ENCODE results near the gene SERP1.

The SERP1 gene

DNA sequence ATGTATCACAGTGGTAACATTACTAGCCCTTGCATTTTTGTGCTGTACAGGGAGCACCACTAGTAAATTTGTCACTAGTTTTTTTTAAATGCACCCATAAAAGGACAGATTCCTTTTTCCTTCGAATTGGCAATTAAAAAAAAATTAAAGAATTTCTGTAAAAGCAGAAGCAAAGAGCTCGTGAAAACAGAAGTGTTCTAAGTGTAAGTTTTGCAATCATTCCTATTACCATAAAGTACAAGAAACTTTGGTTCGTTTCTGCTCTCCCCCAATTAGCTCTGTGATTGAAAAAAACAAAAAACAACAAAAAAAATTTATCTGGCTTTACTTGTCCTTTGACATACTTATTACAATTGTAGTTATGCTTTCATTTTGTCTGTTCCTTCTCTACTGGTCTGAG, 5.3 kb downstream of the SERP1 start:
- no peak for DNase-seq (ENCODE audit: low read depth)
- H3K4me3 ChIP-seq (ENCODE audit: low read depth, low read length): no peak overlapping the region
- TF ChIP-seq, protein P1, sequence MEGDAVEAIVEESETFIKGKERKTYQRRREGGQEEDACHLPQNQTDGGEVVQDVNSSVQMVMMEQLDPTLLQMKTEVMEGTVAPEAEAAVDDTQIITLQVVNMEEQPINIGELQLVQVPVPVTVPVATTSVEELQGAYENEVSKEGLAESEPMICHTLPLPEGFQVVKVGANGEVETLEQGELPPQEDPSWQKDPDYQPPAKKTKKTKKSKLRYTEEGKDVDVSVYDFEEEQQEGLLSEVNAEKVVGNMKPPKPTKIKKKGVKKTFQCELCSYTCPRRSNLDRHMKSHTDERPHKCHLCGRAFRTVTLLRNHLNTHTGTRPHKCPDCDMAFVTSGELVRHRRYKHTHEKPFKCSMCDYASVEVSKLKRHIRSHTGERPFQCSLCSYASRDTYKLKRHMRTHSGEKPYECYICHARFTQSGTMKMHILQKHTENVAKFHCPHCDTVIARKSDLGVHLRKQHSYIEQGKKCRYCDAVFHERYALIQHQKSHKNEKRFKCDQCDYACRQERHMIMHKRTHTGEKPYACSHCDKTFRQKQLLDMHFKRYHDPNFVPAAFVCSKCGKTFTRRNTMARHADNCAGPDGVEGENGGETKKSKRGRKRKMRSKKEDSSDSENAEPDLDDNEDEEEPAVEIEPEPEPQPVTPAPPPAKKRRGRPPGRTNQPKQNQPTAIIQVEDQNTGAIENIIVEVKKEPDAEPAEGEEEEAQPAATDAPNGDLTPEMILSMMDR (IDR thresholded peaks at IDR 0.05; ENCODE audit: control insufficient read depth, extremely low read depth, insufficient read depth): no peak

DNA sequence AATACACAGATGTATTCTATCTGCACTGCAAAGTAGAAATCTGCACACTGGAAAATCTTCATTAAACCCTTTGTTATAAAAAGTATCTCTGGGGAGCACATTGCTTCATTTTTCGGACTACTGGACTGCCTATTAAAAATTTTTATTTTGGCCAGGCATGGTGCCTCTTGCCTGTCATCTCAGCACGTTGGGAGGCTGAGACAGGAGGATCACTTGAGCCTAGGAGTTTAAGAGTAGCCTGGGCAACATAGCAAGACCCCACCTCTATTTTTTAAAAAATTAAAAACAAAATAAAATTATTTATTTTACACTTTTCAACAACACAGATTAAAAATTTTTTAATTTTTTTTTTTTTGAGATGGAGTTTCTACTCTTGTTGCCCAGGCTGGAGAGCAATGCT, 6.0 kb downstream of the SERP1 start:
- H3K4me3 ChIP-seq (ENCODE audit: low read depth, low read length): no peak overlapping the region
- DNase-seq (ENCODE audit: low read depth): no peak
- TF ChIP-seq, protein P1 (IDR thresholded peaks at IDR 0.05; ENCODE audit: control insufficient read depth, extremely low read depth, insufficient read depth): no peak

DNA sequence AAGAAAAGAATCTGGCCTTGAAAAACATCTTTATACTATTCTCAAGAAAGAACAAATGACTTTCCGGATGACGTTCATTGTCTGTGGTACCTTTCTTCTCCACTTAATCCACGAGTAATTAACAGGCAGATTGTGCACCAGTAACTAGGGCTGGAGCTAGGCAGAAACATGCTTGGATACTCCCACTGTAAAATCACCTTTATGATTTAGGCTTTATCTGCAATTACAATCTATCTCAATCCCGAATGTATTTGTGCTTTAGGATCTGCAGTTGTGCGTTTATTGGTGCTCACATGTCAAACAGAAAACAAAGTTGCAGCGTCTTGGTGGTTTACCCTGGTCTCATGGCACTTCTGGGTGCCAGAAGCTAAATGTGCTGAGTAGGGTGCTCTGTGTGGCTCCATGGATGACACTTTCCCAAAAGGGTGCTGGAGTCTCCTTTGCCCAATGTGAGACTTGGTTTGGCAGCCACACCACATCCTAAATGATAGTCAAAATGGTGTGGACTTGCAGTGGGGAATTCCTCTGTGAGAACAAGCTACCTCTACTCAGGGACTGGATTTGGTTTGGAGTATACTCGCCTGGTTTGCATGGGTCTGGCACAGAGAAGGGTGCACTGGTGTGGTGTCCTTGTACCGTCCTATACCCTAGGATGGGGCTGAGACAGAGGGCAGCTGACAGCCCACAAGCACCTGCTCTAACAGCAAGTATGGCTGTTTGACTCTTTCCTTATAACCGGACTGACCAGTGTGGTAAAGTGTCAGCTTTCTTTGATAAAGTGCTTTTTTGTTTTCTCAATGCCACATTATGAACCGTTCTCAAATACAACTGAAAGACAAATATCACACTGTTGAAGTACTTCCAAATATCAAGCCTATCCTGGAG, 7.7 kb downstream of the SERP1 start:
- DNase-seq (ENCODE audit: low read depth): peak; percentile 97
- H3K4me3 ChIP-seq (ENCODE audit: low read depth, low read length): peak overlapping the region; percentile 27
- TF ChIP-seq, protein P1 (IDR thresholded peaks at IDR 0.05; ENCODE audit: control insufficient read depth, extremely low read depth, insufficient read depth): no peak

DNA sequence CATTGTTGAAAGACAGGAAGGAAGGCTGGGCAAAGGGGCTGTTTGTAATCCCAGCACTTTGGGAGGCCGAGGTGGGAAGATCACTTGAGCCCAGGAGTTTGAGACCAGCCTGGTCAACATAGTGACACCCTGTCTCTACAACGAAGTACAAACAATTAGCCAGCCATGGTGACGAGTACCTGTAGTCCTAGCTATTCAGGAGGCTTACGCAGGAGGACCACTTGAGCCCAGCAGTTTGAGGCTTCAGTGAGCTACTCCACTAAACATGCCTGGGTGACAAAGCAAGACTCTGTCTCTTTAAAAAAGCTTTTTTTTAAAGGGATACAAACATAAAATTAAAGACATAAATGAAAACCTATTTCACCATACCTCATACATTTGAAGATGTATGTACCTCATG, 11.1 kb downstream of the SERP1 start:
- no peak overlapping the region for H3K4me3 ChIP-seq (ENCODE audit: low read depth, low read length)
- TF ChIP-seq, protein P1 (IDR thresholded peaks at IDR 0.05; ENCODE audit: control insufficient read depth, extremely low read depth, insufficient read depth): no peak
- no peak for DNase-seq (ENCODE audit: low read depth)

DNA sequence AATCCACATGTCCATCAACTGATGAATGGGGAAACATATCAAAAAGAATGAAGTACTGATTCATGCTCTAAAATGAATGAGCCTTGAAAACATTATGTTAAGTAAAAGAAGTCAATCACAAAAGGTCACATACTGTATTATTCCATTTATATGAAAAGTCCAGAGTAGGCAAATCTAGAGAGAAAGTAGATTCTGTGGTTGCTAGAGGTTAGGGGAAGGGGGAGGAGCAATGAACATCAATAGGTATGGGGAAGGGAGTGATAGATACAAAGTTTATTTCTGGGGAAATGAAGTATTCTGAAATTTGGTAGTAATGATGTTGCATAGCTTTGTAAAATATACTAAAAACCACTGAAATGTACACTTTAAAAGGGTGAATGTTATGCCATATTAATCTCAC, 14.5 kb downstream of the SERP1 start:
- H3K4me3 ChIP-seq (ENCODE audit: low read depth, low read length): no peak overlapping the region
- TF ChIP-seq, protein P1 (IDR thresholded peaks at IDR 0.05; ENCODE audit: control insufficient read depth, extremely low read depth, insufficient read depth): no peak
- no peak for DNase-seq (ENCODE audit: low read depth)

DNA sequence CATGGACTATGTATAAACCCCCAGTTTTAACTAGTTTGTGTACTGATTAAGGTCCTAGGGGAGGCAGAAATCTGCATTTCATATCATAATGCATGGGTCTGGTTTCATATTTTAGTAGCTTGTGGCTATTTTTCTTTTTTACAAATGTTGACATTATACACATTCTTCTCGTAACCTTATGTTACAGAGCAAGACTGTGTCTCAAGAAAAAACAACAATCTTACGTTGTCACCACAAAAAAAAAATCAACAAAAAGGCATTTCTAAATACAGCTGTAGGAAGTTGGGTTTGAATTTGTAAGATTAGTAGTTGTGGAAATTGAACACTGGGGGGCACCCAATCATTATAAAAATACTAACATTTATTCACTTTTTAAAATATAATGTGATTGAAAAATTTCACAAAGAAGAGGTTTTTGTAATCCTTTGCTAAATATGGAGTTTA, 17.9 kb downstream of the SERP1 start:
- DNase-seq (ENCODE audit: low read depth): no peak
- TF ChIP-seq, protein P1 (IDR thresholded peaks at IDR 0.05; ENCODE audit: control insufficient read depth, extremely low read depth, insufficient read depth): peak; percentile 40
- H3K4me3 ChIP-seq (ENCODE audit: low read depth, low read length): no peak overlapping the region

Data from LNCaP clone FGC (cell line).